Stimulated activated CD4-positive, alpha-beta T cell treated with anti-CD3 and anti-CD28 coated beads, TNF-alpha, amount 100 ng/mL, for 4 hours (primary cell): ENCODE data around the gene ANGEL1.

Experiments
- DNase-seq, 3 experiments: peaks; one replicate each; pipeline ENCODE4 v3.0.0-alpha.2; 2020; ENCODE audit warnings: low read depth in 3 of 3

ANGEL1 gene

DNA sequence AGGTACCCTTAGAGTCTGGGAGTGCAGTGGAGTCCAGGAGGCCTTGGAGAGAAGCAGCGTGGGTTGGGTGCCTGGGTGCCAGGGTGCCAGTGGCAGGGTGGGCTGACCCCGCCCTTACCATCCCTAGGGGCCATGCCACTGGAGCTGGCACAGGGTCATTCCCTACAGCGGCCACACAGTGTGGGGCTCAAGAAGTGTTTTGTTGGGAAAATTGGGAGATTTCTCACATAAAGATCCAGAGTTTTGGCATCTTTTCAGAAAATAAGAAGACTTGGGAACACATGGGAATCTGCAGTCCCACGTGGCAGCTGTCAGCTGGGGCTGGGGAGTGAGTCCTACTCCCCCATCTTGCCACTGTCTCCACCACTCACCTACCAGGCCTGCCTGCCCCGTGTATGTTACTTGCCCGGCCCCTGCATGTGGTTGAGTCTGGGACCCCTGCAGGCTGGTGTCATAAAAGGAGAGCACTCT, 47.2 kb downstream of the ANGEL1 start:
- no peak for DNase-seq

DNA sequence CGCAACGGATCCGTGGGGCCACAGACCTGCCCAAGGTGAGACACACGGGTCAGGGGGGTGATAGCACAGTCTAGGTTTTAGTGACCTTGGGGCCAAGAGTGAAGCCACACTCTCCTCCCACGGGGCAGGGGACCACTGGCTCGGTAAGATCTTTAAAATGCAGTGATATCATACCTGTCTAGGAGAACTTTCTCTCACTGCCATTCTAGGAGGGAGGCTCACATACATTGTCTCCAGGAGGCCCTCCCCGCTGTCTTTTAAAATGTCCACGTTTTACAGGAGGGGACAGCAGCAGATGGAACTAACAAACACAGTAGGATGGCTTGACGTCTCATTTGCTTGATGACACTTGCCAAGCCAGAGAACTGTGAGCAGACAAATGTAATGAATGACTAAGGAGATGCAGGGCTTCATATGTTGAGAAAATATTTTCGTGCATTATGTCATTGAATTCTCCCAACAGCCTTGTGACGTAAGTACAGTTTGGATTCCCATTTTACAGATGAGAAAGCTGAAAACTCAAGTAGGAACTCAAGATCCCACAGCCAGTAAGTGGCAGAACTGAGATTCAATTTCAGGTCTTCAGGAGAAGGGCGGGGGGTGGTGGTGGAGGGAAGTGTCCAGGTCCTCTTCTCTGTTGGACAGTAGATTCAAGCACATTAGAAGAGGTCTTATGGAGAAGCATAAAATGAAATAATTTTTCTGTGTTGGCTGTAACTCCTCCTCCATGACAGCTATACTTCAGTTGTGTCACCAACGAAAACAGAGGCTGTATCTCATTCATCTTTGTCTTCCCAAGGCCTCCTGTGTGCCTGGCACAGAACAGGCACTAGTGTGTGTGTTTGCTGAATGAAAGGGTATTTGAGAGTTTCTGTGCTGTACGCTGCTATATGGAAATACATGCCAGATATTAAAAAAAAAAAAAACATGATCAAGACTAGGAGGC, 49.3 kb downstream of the ANGEL1 start:
- no peak for DNase-seq

DNA sequence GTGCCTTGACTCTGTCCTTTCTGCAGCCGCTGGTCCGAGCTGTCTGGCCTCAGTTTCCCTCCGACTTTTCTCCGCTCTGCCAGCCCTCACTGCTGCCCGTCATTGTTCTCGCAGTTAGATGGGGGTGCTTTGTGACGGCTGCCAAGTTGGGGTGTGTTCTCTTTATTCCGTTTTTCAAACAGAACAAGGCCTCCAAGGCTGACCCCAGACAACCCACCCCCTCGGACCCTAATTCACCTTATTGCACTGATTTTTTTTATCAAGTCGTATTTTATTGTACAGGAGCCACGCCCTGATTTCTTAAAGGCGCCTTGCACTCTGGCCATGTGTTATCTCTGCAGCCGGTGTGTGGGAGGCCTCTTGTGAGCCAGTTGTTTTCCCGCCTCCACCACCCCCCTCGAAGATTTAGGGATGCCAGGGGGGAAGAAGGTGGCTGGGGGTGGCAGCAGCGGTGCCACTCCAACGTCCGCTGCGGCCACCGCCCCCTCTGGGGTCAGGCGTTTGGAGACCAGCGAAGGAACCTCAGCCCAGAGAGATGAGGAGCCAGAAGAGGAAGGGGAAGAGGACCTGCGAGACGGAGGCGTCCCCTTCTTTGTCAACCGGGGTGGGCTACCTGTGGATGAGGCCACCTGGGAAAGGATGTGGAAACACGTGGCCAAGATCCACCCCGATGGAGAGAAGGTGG, 50.1 kb downstream of the ANGEL1 start:
- no peak for DNase-seq

DNA sequence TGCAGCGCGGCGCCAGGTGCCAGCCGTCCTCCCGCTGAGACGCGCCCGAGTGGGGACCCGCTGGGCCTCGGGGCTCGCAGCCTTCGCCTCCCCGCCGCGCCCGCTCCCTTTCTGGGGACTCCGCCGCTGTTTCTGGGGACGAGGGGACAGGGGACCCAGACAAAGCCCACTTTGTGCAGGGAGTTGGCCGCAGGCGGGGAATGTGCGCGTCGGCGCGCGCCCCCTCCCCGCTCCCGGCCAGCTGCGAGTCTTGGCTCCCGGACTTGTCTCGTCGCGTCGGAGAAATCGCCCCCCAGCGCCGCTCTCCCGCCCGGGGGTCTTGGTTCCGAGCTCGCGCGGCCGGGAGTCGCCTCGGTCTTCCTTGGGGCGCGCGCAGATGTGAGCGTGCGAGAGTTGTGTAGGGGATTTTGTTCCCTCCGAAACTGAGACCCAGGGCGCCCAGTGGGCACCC, 50.7 kb downstream of the ANGEL1 start:
- no peak for DNase-seq

DNA sequence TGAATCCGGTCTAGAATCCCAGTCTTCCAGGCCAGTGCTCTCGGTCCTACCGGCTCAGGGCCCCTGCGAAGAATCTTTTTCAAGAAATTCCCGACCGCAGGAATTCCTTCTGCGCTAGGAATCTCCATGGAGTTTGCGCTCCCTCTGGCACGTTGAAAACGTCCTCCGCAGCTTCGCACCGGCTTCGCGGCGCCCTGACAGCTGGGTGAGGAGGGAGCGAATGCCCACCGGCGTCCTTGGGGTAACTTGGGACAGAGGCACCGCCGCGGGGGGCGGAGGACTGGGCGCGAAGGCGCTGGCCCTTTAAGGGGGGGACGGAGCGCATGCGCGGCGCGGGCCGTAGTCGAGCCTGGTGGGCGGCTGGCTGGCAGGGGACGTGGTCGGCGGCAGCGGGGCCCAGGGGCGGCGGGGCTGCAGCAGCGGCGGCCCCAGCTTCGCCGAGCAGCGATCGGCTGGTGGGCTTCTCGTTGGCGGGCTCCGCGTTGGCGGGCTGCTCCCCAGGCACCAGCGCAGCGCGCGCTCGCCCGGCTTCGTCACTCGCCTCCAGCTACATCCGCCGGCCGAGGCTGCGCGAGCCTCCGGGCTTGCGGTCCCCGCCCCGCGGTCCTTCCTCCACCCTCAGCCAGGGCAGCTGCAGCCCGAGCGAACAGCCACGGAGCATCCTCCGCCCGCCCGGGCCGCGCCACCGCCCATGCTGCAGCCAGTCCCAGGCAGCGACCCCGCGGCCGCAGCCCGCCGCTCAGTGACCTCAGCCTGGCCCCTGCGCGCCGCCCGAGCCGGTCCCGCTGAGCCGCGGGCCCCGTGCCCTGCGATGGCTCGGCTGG, 51.3 kb downstream of the ANGEL1 start, which contains the start of gene VASH1:
VASH1 (plus strand) TSS at position 333 of the 824 bp plus-strand sequence. CDS start 1,354 bp downstream, outside the sequence.
- peak in 2 of 3 experiments; percentile 18 to 44 for DNase-seq

DNA sequence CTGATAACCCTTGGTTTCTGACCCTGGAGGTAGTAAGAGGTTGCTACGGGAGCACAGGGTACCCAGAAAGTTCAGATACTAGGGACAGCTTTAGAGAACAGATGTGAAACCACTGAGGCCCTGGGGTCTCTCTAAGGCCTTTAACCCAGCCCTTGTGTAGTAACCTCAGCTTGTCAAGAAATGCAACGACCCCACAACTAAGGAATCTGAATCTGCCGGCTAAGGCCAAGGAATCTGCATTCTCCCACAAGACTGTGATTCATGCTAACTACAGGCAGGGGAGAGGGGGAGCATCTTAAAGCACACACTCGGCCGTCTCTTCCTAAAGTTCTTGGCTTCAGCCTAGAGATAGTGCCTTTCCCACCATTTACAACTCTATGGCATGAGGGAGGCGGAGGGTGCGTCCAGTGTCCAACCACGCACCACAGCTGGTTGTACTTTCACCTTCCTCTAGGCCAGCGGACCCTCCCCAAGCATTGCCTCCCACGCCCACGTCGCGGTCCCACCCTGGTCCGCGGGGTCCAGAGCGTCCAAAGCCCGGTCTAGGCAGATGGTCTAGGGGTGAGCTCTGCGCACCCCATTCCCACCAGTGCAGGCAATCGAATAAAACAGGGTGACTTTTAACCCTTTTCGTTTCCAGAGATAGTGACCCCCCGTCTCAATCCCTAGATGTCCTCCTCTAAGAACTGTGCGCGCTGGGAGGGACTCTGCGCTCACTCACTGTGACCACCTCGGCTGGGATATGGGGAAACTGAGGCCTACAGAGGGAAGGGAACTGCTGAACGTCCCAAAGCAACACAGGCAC, 52.1 kb downstream of the ANGEL1 start:
- no peak for DNase-seq

DNA sequence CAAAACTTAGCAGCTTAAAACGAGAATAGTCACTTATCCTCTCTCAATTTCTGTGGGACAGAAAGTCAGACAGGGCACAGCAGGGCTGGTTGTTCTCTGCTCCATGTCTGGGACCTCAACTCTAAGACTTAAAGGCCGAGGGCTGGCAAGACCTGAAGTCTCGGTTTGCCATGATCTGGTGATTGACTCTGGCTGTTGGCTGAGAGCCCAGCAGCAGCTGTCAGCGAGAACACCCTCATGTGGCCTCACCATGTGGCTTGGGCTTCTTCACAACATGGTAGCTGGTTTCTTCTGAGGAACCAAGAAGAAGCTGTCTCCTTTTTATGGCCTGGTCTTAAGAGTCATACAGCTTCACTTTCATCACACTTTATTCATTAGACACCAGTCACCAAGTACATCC, 53.1 kb downstream of the ANGEL1 start:
- no peak for DNase-seq

DNA sequence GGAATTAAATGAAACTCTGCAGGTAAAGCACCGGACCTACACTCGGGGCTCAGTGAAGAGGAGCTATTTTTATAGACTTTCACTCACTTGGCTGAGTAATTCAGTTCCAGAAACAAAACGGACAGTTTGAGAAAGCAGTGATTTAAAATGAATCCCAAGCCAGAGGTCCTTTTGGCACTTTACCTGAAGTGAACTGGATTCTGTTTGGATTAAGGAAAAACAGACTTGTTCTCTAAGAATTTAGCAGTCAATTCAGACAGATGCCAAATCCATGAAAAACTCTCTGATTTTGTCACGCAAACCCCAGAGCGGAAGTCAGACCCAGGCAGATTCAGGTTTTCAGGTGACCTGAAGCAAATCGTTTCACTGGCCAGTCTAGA, 56.3 kb downstream of the ANGEL1 start:
- DNase-seq = no peak

DNA sequence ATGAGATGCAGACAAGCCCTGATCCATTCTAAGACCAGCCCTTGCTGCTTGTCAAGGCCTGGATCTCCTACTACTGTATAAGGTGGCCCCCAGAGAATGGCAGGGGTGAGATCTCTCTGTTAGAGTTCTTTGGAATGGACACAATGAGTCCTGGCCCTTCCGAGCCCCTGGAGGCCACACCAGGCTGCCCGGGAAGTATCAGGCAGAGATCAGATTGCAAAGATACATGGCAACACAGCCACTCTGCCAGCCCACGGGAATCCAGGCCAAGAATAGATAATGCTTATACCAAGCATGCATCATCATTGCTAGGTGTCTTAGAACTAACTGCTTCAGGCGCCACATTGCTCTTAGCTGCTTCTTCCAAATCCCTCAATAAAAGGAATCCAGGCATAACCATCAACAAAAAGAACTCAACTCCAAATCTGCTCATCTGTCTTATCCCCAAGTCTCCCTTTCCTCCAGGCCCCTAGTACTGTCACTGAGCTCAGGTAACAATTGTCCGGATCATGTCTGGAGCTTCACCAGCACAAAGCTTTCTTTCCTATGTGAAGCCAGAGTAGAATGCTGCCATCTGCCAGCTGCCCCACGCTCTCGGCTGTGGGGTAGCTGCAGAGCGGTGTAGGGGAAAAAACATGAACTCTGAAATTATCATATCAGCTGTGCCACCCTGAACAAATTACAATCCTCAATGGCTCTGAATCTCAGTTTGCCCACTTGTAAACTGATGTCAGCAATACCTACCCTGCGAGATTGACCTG, 56.9 kb downstream of the ANGEL1 start:
- DNase-seq = no peak

DNA sequence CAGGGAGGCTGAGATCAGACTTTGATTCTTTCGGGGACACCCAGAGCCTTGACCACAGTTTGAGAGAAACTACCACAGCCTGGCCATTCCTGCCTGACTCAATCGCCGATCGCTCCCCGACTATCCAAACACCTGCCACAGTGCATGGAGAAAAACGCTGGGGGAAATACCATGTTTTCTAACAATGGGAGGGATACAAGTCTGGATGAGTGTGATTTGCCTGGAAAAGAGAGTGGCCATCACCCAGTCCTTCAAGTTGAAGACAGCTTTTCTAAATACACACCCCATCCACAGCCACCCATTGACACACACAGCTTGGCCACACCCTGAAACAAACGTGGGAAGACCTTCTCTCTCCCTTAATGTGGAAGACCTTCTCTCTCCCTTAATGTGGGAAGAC, 58.1 kb downstream of the ANGEL1 start:
- no peak for DNase-seq

DNA sequence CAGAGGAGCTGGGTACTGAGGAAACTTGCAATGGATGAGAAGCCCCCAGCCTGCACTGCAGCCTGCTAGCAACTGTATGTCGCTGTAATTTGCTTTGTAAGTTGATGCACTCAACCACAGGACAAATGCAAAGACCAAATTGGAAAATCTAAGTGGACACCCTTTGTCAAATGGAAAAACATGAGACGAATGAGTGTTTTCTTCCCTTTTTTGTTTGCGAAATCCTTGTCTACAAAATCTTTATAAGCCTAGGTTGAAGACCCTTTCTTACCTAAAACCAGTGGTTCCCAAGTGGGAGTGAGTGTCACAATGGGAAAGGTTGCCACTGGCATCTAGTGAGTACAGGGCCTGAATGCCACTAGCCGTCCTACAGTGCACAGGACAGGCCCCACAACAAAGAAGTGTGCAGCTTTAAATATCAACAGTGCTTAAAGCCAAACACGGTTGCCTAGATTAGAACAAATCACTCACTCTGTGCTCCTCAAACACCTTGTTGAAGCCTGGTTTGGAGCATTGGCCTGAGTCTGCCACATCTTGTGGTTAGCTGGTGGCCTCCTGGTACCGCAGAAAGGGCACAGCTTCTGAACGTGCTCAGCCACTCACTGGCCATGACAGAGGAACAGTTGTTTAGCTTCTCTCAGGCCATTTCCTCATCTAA, 59.0 kb downstream of the ANGEL1 start:
- no peak for DNase-seq

DNA sequence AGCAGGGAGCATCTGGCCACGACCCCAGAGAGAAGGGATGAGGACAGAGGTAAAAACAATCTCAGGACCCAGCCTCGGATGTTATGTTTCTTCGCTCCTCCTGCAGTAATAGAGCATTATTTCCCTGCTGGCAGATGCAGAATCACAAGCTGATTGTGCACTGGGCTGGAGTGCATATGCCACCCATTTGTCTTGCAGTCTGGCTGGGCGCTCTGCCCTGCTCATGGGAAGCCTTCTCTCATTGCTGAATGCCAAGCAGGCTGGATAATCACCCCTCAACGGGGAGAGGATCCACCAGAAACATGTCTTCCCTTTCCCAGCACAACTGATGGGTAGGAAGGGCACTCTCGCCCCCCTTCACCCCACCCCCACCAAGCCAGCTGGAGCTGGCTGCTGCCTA, 59.9 kb downstream of the ANGEL1 start:
- no peak for DNase-seq

DNA sequence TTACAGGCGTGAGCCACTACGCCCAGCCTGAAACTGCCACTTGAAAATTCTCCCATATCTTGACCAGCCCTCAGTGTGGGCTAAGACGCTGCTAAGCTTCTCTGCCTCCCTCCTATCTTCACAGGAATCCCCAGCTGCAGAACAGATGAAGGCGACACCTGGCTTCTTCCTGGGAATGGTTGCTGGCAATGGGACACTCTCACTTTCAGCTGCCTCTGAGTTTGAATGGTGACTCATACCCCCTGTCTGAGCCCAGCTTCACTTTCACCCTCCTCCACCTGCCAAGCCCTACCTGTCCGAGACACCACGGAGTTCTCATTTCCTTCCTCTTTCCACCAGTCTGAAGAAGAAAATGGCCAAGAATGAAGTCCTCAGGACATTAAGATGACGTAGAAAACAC, 69.7 kb downstream of the ANGEL1 start:
- no peak for DNase-seq

DNA sequence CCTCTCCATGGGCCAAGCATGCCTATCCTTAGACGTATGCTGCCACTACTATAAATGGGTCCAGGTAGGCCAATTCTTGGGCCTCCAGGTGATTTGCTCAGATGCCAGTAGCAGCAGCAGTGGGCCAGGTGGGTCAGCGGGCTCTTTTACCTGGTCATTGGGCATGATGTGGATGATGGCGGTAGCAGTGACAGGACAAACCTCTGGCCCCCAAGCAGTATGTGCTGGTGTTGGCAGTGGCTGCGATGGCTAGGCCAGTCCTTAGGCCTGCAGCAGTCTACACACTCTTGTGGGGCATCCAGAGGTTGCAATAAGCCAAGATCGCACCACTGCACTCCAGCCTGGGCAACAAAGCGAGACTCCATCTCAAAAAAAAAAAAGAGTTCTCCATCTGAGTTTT, 70.5 kb downstream of the ANGEL1 start:
- no peak for DNase-seq

DNA sequence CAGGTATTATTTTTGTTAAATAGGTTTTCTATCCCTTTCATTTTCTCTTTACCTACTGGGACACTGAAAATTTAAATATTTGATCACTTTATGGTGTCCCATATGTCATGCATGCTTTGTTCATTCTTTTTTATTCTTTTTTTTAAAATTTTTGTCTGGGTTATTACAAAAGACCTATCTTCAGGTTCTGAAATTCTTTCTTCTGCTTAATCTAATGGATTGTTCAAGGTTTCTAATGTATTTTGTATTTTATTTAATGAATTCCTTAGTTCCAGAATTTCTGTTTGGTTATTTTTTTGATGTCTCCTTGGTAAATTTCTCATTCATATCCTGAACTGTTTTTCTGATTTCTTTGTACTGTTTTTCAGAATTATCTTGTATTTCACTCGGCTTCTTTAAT, 71.6 kb downstream of the ANGEL1 start:
- no peak for DNase-seq
